NCI-H1436 treated with DMSO at 0.1 percent for 48 hours (cell line): Measurements from ENCODE around the gene PLOD3.

Source experiments
- DNase-seq: peaks from one replicate; lab custom pipeline; 2025; lab: John Stamatoyannopoulos, UW

The PLOD3 gene

DNA sequence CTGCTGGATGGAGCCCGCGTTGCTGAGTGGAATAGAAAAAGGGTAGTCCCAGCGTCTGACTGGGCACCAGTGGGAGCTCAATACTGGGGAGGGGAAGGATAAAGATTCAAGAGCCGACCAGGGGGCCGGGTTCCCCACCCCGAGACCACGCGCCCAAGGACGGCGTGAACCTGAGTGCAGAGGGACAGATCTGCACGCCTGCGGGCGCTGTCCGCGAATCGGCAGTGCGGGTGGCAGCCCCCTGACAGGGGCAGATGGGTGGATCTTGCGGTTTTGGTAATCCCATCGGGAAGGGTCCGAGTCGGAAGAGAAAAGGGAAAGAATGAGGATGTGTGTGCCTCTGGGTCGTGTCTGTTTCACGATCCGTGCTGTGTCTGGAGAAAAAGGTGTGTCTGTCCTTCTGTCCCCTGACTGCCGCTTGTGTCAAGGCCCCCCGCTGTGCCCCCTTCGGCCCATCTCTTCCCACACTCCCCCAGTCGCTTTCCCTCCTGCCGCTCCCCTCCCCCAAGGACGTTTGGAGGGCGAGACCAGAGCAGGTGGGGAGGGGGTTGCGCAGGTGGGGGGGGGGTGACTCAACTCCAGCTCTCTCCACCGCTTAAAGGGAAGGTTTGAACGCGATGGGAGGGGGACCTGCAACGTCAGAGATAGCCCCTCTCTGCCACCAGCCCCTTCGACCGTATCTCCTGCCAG is 51.3 kb downstream of the PLOD3 start:
- DNase-seq = no peak

- peak; percentile 83 for DNase-seq
Measured at GRCh38 chr7:101165075-101165957, 52.1 kb downstream of the PLOD3 start, which contains the start of gene VGF. TSS of gene VGF (minus strand) at chr7:101165569. CDS start at chr7:101164843, 726 bp downstream.

- DNase-seq = no peak
Measured at GRCh38 chr7:101164071-101164840, 53.1 kb downstream of the PLOD3 start.

DNA sequence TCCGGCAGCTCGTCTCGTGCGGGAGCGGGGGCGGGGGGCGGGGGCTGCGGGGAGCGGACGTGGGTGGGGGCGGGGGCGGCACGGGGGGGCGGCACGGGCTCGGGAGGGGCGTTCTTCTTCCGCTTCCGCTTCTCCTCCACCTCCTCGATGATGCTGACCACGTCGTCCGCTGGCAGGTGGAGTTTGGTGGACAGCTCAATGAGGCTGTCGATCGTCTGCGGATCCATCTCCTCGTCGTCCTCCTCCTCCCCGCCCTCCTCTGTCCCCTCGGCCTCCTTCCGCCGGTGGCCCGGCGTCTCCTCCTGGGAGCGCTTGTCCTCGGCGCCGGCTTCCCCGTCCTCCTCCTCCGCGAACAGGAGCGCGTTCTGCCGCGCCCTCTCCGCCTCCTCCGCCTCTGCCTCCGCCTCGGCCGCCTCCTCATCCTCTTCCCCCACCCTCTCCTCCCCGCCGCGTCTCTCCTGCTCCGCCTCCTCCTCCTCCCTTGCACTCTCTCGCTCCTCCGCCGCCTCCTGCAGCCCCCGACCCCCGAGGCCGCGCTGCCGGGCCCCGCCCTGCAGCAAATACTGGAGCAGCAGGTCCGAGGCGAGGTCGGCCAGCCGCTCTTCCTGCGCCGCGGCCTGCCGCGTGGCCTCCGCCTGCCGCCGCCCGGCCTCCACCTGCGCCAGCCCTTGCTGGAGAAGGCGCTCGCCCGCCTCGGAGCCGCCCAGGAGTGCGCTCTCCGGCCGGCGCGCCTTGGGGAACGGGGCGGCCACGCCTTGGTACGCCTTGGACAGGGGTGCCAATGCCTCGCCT is 53.9 kb downstream of the PLOD3 start:
- no peak for DNase-seq

DNA sequence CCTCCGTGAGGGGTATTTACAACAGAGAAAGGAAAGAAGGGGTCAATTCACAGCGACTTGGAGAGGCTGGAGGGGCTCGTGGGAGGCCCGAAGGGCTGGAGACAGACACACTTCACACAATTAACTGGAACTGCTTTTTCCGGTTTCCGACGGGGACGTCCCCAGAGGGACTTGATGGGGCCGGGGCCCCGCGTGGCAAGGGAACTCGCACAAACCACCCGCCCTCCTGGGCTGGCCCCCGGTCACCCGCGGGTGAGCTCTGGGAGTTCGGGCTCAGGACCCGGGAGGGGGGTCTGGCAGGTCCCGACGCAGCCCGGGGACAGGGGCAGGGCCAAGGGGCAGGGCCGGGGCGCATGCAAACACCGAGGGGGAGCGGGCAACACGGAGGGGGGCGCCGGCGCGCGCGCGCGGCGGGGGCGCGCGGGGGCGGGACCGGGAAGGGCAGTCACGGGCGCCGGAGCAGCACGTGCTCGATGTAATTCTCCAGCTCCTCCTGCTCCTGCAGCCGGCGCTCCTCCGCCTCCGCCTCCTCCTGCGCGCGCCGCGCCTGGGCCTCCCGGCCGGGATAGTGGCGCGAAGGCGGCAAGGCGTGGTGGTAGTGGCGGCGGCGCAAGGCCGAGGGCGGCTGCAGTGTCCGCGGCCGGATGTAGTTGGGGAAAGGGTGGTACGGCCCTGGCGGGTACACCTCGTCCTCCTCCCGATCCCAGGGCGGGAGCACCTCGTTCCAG is 54.7 kb downstream of the PLOD3 start:
- no peak for DNase-seq

- DNase-seq = no peak
Measured at GRCh38 chr7:101161692-101162471, 55.5 kb downstream of the PLOD3 start.

DNA sequence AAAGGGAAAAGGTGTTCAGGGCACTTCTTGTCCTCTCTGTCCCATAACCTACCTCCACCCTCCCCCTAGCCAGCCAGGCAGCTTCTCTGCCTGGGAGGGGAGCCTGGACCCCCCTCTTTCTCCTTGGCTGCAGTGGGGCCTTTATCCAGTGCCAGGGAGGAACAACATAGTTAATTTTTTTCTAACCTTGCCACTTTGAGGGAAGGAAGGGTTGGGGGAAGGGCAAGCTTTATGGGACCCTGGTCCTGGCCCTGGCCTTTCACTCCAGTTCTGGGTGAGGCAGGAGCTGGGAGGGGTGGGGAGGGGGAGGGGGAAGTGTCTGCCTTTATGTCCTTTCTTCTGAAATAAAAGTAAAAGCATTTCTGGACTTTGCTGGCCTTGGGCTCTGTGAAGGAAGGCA is 56.5 kb downstream of the PLOD3 start:
- no peak for DNase-seq

GRCh38 chr7:101159696-101160674 is 57.4 kb downstream of the PLOD3 start:
- no peak for DNase-seq

DNA sequence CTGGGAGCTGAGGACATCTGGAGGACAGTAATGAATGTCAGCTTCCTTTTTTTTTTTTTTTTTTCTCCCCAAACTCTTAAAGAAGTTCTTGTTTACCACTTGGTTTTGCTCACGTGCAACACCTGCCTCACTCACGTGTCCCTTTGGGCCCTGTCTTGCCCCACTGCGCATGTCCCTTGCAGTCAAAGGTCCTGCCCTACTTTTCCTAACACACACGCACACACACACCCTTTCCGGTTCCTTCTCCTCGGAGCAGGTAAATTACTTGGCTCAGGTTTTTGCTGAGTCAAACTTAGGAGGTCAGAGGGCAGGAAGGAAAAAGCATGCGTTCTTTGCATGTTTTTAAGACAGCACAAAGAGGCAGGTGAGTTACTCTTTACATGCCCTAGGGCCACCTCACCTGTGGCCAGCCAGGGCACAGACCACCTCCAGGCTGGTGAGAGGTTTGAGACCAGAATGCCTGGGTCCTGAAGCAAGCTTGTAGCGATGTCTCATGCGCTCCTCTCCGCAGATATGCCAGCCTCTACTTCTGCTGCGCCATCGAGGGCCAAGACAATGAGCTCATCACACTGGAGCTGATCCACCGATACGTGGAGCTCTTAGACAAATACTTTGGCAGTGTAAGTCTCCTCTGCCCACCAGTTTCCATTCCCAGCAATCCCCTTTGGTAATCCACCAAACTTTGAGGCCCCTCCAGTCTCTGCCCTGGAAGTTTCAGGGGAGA is 60.4 kb downstream of the PLOD3 start:
- DNase-seq = no peak

- no peak for DNase-seq
Measured at GRCh38 chr7:101156277-101156676, 61.1 kb downstream of the PLOD3 start.
